NCI-H128 (cell line): ENCODE data around the gene SLC35G1.

Source experiments
- DNase-seq: peaks from one replicate; lab custom pipeline; 2025; ENCODE audit not compliant: unreplicated experiment; lab: John Stamatoyannopoulos, UW

The SLC35G1 gene

DNA sequence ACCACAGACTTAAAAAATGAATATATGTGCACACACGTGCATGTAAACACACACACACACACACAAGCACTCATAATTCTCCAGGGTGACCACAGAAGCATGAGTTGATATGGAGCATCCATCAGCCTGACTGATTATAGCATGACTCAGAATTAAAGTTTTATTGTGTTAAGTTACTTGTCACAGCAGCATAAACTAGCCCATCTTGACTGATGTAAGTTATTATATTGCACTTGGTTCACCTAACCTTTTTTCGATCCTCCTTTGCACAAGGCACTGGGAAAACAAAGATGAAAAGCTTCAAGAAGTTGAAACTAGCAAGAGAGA, 18.8 kb upstream of the SLC35G1 start:
- no peak for DNase-seq

GRCh38 chr10:93876381-93876780, 17.4 kb upstream of the SLC35G1 start:
- no peak for DNase-seq

GRCh38 chr10:93879273-93879672, 14.5 kb upstream of the SLC35G1 start:
- DNase-seq, result no peak

- no peak for DNase-seq
Measured at GRCh38 chr10:93894516-93895378, 969 bp downstream of the SLC35G1 start.

DNA sequence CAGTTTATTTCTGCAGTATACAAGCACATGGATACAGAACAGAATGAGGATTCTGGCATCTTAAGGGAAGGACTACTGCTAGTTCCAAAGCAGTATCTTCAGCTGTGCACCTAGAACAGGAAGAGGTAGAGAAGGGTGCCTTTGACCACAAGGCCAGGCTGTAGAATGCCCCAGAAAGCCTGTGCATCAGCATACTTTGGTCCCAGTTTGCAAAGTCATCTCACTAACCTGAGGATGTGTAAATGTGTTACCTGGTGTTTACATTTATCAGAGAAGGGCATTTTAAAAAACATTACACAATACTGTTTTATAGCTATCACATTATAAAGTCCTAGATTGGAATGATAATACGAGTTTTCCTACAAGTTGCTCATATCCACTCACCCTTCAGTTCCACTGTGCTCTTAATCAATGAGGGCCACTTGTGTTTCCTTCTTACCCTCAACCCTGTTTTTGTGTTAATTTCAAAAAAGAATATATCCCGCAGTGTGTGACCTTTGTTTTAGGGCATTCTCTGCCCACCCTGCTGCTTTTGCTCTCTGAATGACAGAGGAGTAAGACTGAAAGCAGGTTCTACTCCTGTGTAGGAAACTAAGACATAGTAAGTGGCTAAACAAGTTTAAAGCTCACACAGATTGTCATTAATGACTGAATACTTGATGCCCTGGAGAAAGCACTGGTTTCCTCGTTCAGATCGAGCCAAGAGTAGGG, 3.4 kb downstream of the SLC35G1 start:
- no peak for DNase-seq

DNA sequence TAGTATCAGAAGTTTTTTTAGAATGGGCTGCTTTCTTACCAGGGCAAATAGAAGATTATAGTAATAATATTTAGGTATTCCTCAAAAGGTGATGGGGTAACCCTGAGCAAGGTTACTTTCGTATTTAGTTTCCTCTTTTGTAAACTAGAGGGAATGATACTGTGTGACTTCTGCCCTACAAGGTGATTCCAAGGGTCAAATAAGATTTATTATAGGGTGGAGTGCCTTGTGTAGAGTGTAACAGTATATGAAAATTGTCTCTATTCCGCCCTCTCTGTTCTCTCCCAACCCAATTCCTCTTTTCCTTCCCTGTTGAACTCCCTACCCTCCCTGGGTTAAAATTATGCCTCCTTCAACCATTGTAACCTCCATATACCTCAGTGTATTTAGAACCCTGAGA, 5.3 kb downstream of the SLC35G1 start:
- DNase-seq, result no peak

DNA sequence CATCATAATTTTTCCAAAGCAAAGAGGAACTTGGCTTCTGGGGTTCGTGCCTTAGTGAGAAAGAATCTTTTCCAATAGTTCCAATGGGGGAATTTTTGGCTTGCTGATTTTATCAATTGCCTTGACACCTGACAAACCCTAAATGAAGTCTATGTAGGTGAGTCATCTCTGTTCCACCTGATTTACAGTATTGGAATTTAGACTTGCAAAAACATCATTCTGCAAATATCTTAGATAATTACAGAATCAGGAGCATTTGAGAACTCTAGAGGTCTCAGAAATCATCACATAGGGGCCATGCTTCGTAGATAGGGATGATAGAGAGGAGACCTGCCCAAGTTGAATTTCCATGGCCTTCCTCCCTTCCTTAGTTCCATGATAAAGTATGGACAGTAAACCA, 9.3 kb downstream of the SLC35G1 start:
- DNase-seq, result no peak

GRCh38 chr10:93904901-93905300, 11.1 kb downstream of the SLC35G1 start:
- DNase-seq, result no peak

- DNase-seq, result no peak
Measured at GRCh38 chr10:93907059-93907458, 13.3 kb downstream of the SLC35G1 start.

DNA sequence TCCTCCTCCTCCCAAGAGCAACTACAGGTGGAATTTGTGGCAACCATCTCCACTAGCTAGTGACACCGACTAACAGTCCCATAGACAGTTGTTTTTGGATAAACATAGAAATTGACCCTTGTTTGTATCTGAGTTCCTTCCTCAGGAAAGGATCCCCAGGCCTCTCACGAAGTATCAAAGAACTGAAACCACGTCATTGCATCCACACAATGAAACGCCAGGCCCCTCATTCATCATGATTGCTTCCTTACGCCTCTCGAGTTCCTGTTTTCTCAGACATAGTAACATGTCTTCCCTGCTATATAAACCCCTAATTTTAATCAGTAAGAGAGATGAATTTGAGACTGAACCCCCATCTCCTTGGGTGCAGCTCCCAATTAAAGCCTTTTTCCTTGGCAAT, 18.1 kb downstream of the SLC35G1 start:
- no peak for DNase-seq

GRCh38 chr10:93912444-93912843, 18.7 kb downstream of the SLC35G1 start:
- DNase-seq, result no peak

DNA sequence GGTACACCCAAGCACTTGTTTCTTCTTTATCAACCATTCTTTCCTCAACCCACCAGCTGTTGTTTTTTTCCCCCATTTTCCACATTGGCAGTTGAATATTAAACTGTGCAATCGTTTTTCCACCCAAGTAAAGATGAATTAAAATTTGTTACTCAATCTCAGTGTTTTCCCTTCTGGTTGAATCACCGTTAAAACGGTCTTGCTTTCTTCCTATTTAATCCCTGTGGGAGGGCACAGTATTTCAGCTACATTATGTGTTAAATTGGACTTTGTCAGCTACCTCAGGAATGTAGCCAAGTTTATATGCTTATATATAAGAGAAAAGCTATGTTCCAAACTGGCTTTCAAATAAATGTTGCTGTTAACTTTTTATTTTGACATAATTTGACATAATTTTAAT, 19.9 kb downstream of the SLC35G1 start:
- DNase-seq, result no peak

- no peak for DNase-seq
Measured at GRCh38 chr10:93915598-93915997, 21.8 kb downstream of the SLC35G1 start.

GRCh38 chr10:93916257-93917063, 22.7 kb downstream of the SLC35G1 start:
- no peak for DNase-seq

- DNase-seq, result no peak
Measured at GRCh38 chr10:93917064-93917391, 23.2 kb downstream of the SLC35G1 start.

- DNase-seq, result no peak
Measured at GRCh38 chr10:93917821-93918220, 24.0 kb downstream of the SLC35G1 start.

GRCh38 chr10:93921338-93921737, 27.6 kb downstream of the SLC35G1 start:
- DNase-seq, result no peak

DNA sequence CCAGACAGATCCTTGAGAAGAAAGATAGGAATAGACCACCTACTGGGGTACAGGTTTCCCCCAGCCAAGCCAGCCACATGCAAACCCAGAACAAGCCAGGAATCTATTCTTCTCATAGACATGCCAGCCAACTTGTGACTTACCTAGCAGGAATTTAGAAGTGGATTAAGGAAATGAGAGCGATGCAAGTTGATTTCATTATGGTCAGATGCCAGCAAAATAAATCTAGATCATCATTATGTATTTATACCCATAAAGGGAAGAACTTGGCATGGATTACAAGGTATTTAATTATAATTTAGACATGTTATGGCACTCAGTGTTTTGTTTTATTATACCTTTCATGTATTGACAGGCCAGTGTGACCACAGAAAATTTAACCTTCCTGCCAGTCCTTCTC, 32.8 kb downstream of the SLC35G1 start:
- no peak for DNase-seq

GRCh38 chr10:93938140-93938539, 44.4 kb downstream of the SLC35G1 start:
- no peak for DNase-seq

DNA sequence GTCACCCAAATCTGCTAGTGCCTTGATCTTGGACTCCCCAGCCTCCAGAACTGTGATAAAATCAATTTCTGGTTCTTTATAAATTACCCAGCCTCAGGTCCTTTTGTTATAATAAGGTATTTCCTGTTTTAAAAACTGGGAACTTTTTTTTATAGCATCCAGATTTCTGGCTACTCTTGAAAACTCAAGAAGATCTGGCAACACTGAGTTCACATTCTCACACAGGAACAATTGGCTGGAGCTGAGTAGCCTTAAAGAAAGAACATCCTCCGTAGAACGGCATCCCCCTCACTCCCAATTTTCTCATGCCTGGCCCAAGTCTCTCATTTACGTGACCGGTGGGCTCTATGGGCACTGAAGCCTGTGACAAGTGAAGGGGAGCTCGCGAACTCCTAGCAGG, 47.1 kb downstream of the SLC35G1 start:
- no peak for DNase-seq

- DNase-seq, result no peak
Measured at GRCh38 chr10:93941606-93942005, 47.8 kb downstream of the SLC35G1 start.

GRCh38 chr10:93945819-93946218, 52.0 kb downstream of the SLC35G1 start:
- DNase-seq, result no peak
